H1 (cell line): ENCODE measurements around the gene RIGI. TPM values are rescaled to one million over a fixed set of nuclear protein-coding genes. Genes with fewer than 3 reads are reported as not detected.

Experiments
- CTCF ChIA-PET: fragments of 300-600 bp; sonication (Branson Sonifier 250); formaldehyde crosslinking; loops from one replicate; lab custom pipeline; 2021; ENCODE audit not compliant: partially characterized antibody; lab: Charles Lee
- POLR2A ChIA-PET: fragments of 300-600 bp; sonication (Branson Sonifier 250); formaldehyde crosslinking; loops from one replicate; lab custom pipeline; 2021; ENCODE audit warnings: inconsistent platforms; ENCODE audit not compliant: partially characterized antibody; lab: Charles Lee
- DNase-seq, 2 experiments: peaks; one replicate each; pipeline versions ENCODE4 v3.0.0 to v3.0.0-alpha.2; 2010 to 2022; ENCODE audit warnings: low spot score in 2 of 2, low read depth in 1 of 2, mixed read lengths in 1 of 2
- FAIRE-seq: peaks from 2 replicates; lab custom pipeline; 2011; peaks lifted over from hg19 to GRCh38; lab: Jason Lieb, UNC
- H2AFZ ChIP-seq: 2 replicates; pipeline ENCODE4 v1.8.1; 2012; ENCODE audit warnings: low read length, inconsistent platforms
- H2AK5ac ChIP-seq: 2 replicates; pipeline ENCODE4 v1.6.1; 2013; ENCODE audit warnings: low read depth, low read length
- H2BK120ac ChIP-seq: replicated peaks from 2 replicates; pipeline ENCODE3; 2013; ENCODE audit warnings: low read depth, low read length, inconsistent platforms
- H2BK12ac ChIP-seq: 2 replicates; pipeline ENCODE4 v1.6.1; 2013; ENCODE audit warnings: low read depth, low read length
- H2BK15ac ChIP-seq: 2 replicates; pipeline ENCODE4 v1.6.1; 2013; ENCODE audit warnings: low read length
- H2BK20ac ChIP-seq: 2 replicates; pipeline ENCODE4 v1.6.1; 2013; ENCODE audit warnings: low read length
- H2BK5ac ChIP-seq: 2 replicates; pipeline ENCODE4 v1.6.1; 2013; ENCODE audit warnings: low read depth, low read length
- H3K14ac ChIP-seq: 2 replicates; pipeline ENCODE4 v1.6.1; 2013; ENCODE audit warnings: inconsistent platforms; ENCODE audit not compliant: insufficient read length
- H3K18ac ChIP-seq: 2 replicates; pipeline ENCODE4 v1.6.1; 2013; ENCODE audit warnings: low read length; ENCODE audit errors: extremely low read depth
- H3K23ac ChIP-seq: 2 replicates; pipeline ENCODE4 v1.6.1; 2013; ENCODE audit warnings: inconsistent platforms; ENCODE audit not compliant: insufficient read length
- H3K23me2 ChIP-seq: 2 replicates; pipeline ENCODE4 v1.6.1; 2013; ENCODE audit warnings: low read depth, low read length
- H3K27ac ChIP-seq: 2 replicates; pipeline ENCODE4 v1.6.1; 2011; ENCODE audit warnings: low read depth, low read length, inconsistent platforms
- H3K27me3 ChIP-seq, 4 experiments: replicated peaks in 1 of 4; 1 replicate in 1 of 4; 2 replicates in 3 of 4; pipeline versions ENCODE4 v1.6.1 to v1.8.1; 2011 to 2013; ENCODE audit warnings: low read length in 3 of 4, mild to moderate bottlenecking in 3 of 4, inconsistent platforms in 2 of 4, mixed read lengths in 2 of 4, moderate library complexity in 1 of 4; ENCODE audit not compliant: control insufficient read depth in 3 of 4, insufficient read depth in 3 of 4; ENCODE audit errors: extremely low read depth in 1 of 4
- H3K36me3 ChIP-seq, 4 experiments: 2 replicates each; pipeline versions ENCODE4 v1.6.1 to v1.8.1; 2011 to 2013; ENCODE audit warnings: mild to moderate bottlenecking in 4 of 4, low read length in 3 of 4, moderate library complexity in 2 of 4, control low read depth in 1 of 4, inconsistent platforms in 1 of 4; ENCODE audit not compliant: insufficient read depth in 4 of 4, control insufficient read depth in 2 of 4
- H3K4ac ChIP-seq: replicated peaks from 2 replicates; pipeline ENCODE3; 2013; ENCODE audit warnings: low read length, low read depth, mixed read lengths, inconsistent platforms; ENCODE audit not compliant: insufficient read length
- H3K4me1 ChIP-seq, 4 experiments: replicated peaks in 1 of 4; 1 replicate in 1 of 4; 2 replicates in 3 of 4; pipeline versions ENCODE4 v1.6.1 to v1.8.1; 2011 to 2013; ENCODE audit warnings: low read length in 3 of 4, inconsistent platforms in 2 of 4, mixed read lengths in 1 of 4; ENCODE audit not compliant: insufficient read depth in 4 of 4, control insufficient read depth in 3 of 4
- H3K4me2 ChIP-seq, 2 experiments: 2 replicates each; pipeline versions ENCODE4 v1.6.1 to v1.8.1; 2011 to 2013; ENCODE audit warnings: low read depth in 2 of 2, low read length in 2 of 2, control low read depth in 1 of 2, inconsistent platforms in 1 of 2, mild to moderate bottlenecking in 1 of 2; ENCODE audit not compliant: insufficient read depth in 1 of 2
- H3K4me3 ChIP-seq, 4 experiments: fragments of 200-600, 300-600 bp in 1 of 4; sonication (generic), shearing (Covaris generic), sonication (Bioruptor Twin) in 1 of 4; 2 replicates each; pipeline versions ENCODE4 v1.5.1 to v1.8.1; 2011 to 2016; ENCODE audit warnings: low read length in 4 of 4, low read depth in 3 of 4, control low read depth in 2 of 4, inconsistent platforms in 2 of 4, mild to moderate bottlenecking in 2 of 4, mixed read lengths in 1 of 4, moderate library complexity in 1 of 4; ENCODE audit not compliant: insufficient read depth in 2 of 4; ENCODE audit errors: extremely low read depth in 1 of 4
- H3K56ac ChIP-seq: replicated peaks from 2 replicates; pipeline ENCODE3; 2013; ENCODE audit warnings: low read depth, mild to moderate bottlenecking, mixed read lengths, low read length, inconsistent platforms; ENCODE audit not compliant: insufficient read length
- H3K79me1 ChIP-seq: 2 replicates; pipeline ENCODE4 v1.6.1; 2013; ENCODE audit warnings: low read depth, low read length, control low read depth
- H3K79me2 ChIP-seq, 2 experiments: 2 replicates each; pipeline versions ENCODE4 v1.6.1 to v1.8.1; 2012 to 2013; ENCODE audit warnings: low read length in 2 of 2, mild to moderate bottlenecking in 2 of 2, inconsistent platforms in 1 of 2; ENCODE audit not compliant: insufficient read depth in 2 of 2, control insufficient read depth in 1 of 2
- H3K9ac ChIP-seq, 4 experiments: replicated peaks in 1 of 4; 1 replicate in 1 of 4; 2 replicates in 3 of 4; pipeline versions ENCODE4 v1.6.1 to v1.8.1; 2011 to 2013; ENCODE audit warnings: low read depth in 3 of 4, low read length in 3 of 4, control low read depth in 2 of 4, mild to moderate bottlenecking in 2 of 4, moderate library complexity in 2 of 4, inconsistent platforms in 1 of 4; ENCODE audit errors: extremely low read depth in 1 of 4
- H3K9me3 ChIP-seq, 2 experiments: 2 replicates each; pipeline versions ENCODE4 v1.6.1 to v1.8.1; 2012 to 2013; ENCODE audit warnings: mild to moderate bottlenecking in 2 of 2, moderate library complexity in 2 of 2, control low read depth in 1 of 2, inconsistent platforms in 1 of 2, low read depth in 1 of 2, low read length in 1 of 2, mixed read lengths in 1 of 2; ENCODE audit not compliant: insufficient read depth in 2 of 2
- H4K20me1 ChIP-seq, 2 experiments: replicated peaks in 1 of 2; 2 replicates each; pipeline versions ENCODE3 to v1.8.1; 2011 to 2013; ENCODE audit warnings: inconsistent platforms in 2 of 2, low read length in 2 of 2, mild to moderate bottlenecking in 1 of 2; ENCODE audit not compliant: insufficient read depth in 2 of 2, control insufficient read depth in 1 of 2
- H4K5ac ChIP-seq: 2 replicates; pipeline ENCODE4 v1.6.1; 2013; ENCODE audit warnings: low read length, low read depth, mixed read lengths, inconsistent platforms; ENCODE audit not compliant: insufficient read length
- H4K8ac ChIP-seq: 2 replicates; pipeline ENCODE4 v1.8.0; 2013; ENCODE audit warnings: mild to moderate bottlenecking, moderate library complexity, low read length, inconsistent platforms; ENCODE audit not compliant: insufficient read depth; ENCODE audit errors: extremely low read depth
- H4K91ac ChIP-seq: replicated peaks from 2 replicates; pipeline ENCODE3; 2013; ENCODE audit warnings: low read length, mixed read lengths, inconsistent platforms; ENCODE audit not compliant: insufficient read length
- ATF3 ChIP-seq: IDR thresholded peaks from 2 replicates; pipeline ENCODE4 v1.6.1; 2011; ENCODE audit warnings: low read depth, mild to moderate bottlenecking, low read length; ENCODE audit not compliant: insufficient read depth
- BCL11A ChIP-seq, 2 experiments: IDR thresholded peaks; one replicate each; pipeline ENCODE4 v1.6.1; 2011; ENCODE audit warnings: low read depth in 2 of 2, low read length in 2 of 2, mild to moderate bottlenecking in 2 of 2
- CEBPB ChIP-seq: IDR thresholded peaks from 2 replicates; pipeline ENCODE4 v1.6.1; 2012; ENCODE audit warnings: low read depth, low read length
- CHD2 ChIP-seq: IDR thresholded peaks from 2 replicates; pipeline ENCODE4 v1.6.1; 2012; ENCODE audit warnings: low read length, improper control_type of control experiment
- EGR1 ChIP-seq: IDR thresholded peaks from 2 replicates; pipeline ENCODE4 v1.6.1; 2011; ENCODE audit warnings: low read depth, low read length, borderline replicate concordance
- GTF2F1 ChIP-seq: IDR thresholded peaks from 2 replicates; pipeline ENCODE4 v1.6.1; 2012; ENCODE audit warnings: low read depth, low read length, improper control_type of control experiment, borderline replicate concordance
- HDAC2 ChIP-seq, 2 experiments: fragments of 300-600 bp in 1 of 2; sonication (generic) in 1 of 2; IDR thresholded peaks; 2 replicates each; pipeline ENCODE4 v1.6.1; 2011 to 2012; ENCODE audit warnings: low read depth in 2 of 2, low read length in 2 of 2, mild to moderate bottlenecking in 2 of 2, moderate library complexity in 2 of 2, borderline replicate concordance in 1 of 2, inconsistent platforms in 1 of 2
- KDM1A ChIP-seq: fragments of 200-600, 300-600 bp; sonication (generic); IDR thresholded peaks from 2 replicates; pipeline ENCODE4 v1.7.1; 2016; ENCODE audit warnings: mild to moderate bottlenecking, low read length, borderline replicate concordance
- MAFK ChIP-seq: IDR thresholded peaks from 2 replicates; pipeline ENCODE4 v1.6.1; 2012; ENCODE audit warnings: low read depth, mild to moderate bottlenecking, improper control_type of control experiment, low read length
- MAX ChIP-seq: IDR thresholded peaks from 2 replicates; pipeline ENCODE4 v1.6.1; 2012; ENCODE audit warnings: inconsistent platforms
- NRF1 ChIP-seq: IDR thresholded peaks from 2 replicates; pipeline ENCODE4 v1.6.1; 2011; ENCODE audit warnings: mild to moderate bottlenecking, low read depth, low read length, improper control_type of control experiment
- TAF1 ChIP-seq: IDR thresholded peaks from 2 replicates; pipeline ENCODE4 v1.6.1; 2011; ENCODE audit warnings: mild to moderate bottlenecking, low read depth, low read length
- USF2 ChIP-seq: IDR thresholded peaks from 2 replicates; pipeline ENCODE4 v1.6.1; 2011; ENCODE audit warnings: low read length, improper control_type of control experiment
- WGBS, 2 experiments: shearing (Covaris generic) in 1 of 2; methylation state at CpG; one replicate each; pipeline versions ENCODE4 v1.1.6 to v1.1.7; 2013 to 2015; ENCODE audit warnings: low lambda C conversion rate in 2 of 2, mixed read lengths in 2 of 2, inconsistent platforms in 1 of 2, low coverage in 1 of 2, missing lambda C conversion rate in 1 of 2; ENCODE audit not compliant: insufficient replicate concordance in 2 of 2, insufficient coverage in 1 of 2, insufficient read length in 1 of 2; ENCODE audit errors: extremely low coverage in 1 of 2, missing lambda C conversion rate in 1 of 2; 5-methylcytosine and 5-hydroxymethylcytosine counted together
- polyA plus RNA-seq, 7 experiments: library from polyadenylated mRNA; depleted of rRNA in 3 of 7; stranded (reverse) in 5 of 7; unstranded in 2 of 7; fragments of >200 nt in 5 of 7; fragments of 200-250 nt in 2 of 7; gene quantifications; 1 replicate in 5 of 7; 2 replicates in 1 of 7; 4 replicates in 1 of 7; pipeline versions ENCODE4 v1.2.1 to v1.2.3, GENCODE V29; 2011 to 2013; ENCODE audit warnings: missing spikeins in 2 of 7, mixed read lengths in 2 of 7
- total RNA-seq: library from RNA; stranded (reverse); fragmentation: NEBNext Ultra II Directional; extraction: Animal tissue kit (Norgen Biotek cat#: 25700); gene quantifications from 2 replicates; pipeline ENCODE4 v1.2.1, GENCODE V29; 2021

RIGI gene
- total and polyA plus RNA-seq, 2 of the 8 experiments (the other 6 are each of a cell fraction or from before 2014, with no cell fraction given): 3.1 to 6.7 TPM

GRCh38 chr9:32518276-32518675 lies 7.7 kb downstream of the RIGI start:
- H2BK120ac ChIP-seq: no peak overlapping the region
- no peak for TF ChIP-seq NRF1
- TF ChIP-seq BCL11A (IDR thresholded peaks at IDR 0.05; ENCODE audit: low read depth in 2 of 2, low read length in 2 of 2): no peak
- TF ChIP-seq GTF2F1: no peak
- no peak for TF ChIP-seq USF2
- no peak for TF ChIP-seq EGR1
- no peak for TF ChIP-seq MAX
- TF ChIP-seq CHD2: no peak
- no peak for TF ChIP-seq KDM1A
- no peak for TF ChIP-seq HDAC2 (IDR thresholded peaks at IDR 0.05; ENCODE audit: borderline replicate concordance in 1 of 2, low read depth in 2 of 2, low read length in 2 of 2)
- TF ChIP-seq CEBPB: no peak
- no peak for TF ChIP-seq MAFK
- no peak for TF ChIP-seq ATF3
- TF ChIP-seq TAF1: no peak

More at GRCh38 chr9:32518276-32518675, 7.7 kb downstream of the RIGI start:
- Histone ChIP-seq H3K4me3 (no peak overlapping the region), H3K56ac (no peak overlapping the region), H4K20me1 (no peaks in the 10 kb centered on the region), H3K14ac (no peak overlapping the region), H3K27ac (no peak overlapping the region), H3K79me1 (no peaks in the 10 kb centered on the region), H4K8ac (no peak overlapping the region), H3K23me2 (no peaks in the 10 kb centered on the region), H3K79me2 (0 out of 4 replicates have a peak, but pooled peaks cover 0 to 3% of the 10 kb centered on the region in 2 experiments), H4K5ac (no peak overlapping the region), H4K91ac (no peak overlapping the region), H3K4me2 (no peak overlapping the region), H2BK15ac (no peak overlapping the region), H2AFZ (no peak overlapping the region), H3K4ac (no peak overlapping the region), H2BK12ac (no peak overlapping the region), H2BK5ac (no peak overlapping the region), H3K9me3 (peaks cover 30 to 35% of the 10 kb centered on the region in 2 experiments), H3K4me1 (no peaks in the 10 kb centered on the region), H3K23ac (no peak overlapping the region), H3K27me3 (no peaks in the 10 kb centered on the region), H2AK5ac (no peak overlapping the region), H3K9ac (no peak overlapping the region), H2BK20ac (no peak overlapping the region), H3K18ac (no peak overlapping the region), H3K36me3 (peaks cover 0 to 17% (median 5%) of the 10 kb centered on the region in 4 experiments; a peak in 3 of 8 replicates)
- no peak for FAIRE-seq
- POLR2A ChIA-PET: no interaction called here
- 75% methylated on average over 1 of the region's 1 CpG; no CpG with 5 or more reads in 1 of the 2 experiments for WGBS, 2 experiments
- no peak for DNase-seq
- CTCF ChIA-PET: interaction anchor here (1.0 kb wide), 1 partner anchor 119 kb away, joined by 3 read pairs; no protein-coding TSS in a partner anchor
